ENCODE data around the gene CLIP2. TPM values are rescaled to one million over a fixed set of nuclear protein-coding genes. Genes with fewer than 3 reads are reported as not detected.
"Not testable (repeated sequence)": the region's sequence is repeated elsewhere in the genome, so short reads cannot be mapped to it uniquely, and the experiment has no call there.

The CLIP2 gene
- total RNA-seq, 2 experiments from 2014 or later = 1.3 to 1.5 TPM

GRCh38 chr7:74354009-74354408, 64.8 kb downstream of the CLIP2 start:
- ChIA-PET CTCF (no interaction called here), POLR2A (no interaction called here)

- POLR2A ChIA-PET = no interaction called here
These were observed 65.9 kb downstream of the CLIP2 start for GRCh38 chr7:74355091-74355490.

DNA sequence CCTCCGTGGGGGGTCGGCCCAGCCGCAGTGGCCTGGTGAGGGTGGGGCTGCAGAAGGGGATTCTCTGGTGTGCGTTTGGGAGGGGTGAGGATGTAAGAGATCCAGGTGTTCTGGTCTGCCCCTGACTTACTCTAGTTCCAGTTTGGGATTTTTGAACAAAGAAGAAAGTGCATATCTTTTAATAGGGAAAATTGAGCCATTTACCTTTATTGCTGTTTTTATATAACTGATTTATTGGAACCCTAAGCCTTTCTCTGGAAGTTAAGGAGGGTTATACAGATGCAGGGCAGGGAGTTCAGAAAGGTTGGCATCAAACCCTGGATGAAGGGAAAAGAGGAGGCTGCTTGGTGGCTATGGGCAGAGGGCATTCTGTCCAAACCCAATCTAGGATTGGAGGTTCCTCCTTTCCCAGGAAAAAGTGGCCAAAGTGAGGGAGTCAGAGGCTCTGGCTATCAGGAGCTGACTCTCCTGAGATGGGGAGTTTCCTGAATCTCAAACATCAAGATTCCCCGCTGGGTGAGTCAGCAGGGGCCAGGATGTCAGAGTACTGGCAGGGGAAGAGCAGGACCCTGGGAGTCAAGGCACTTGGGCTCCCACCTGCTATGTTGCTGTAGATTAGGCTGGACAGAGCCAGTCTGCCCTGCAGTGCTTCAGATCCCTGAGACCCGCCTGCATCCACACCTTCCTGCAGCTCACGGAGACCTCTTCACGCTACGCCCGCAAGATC, 67.5 kb downstream of the CLIP2 start:
- ChIA-PET CTCF (no interaction called here), POLR2A (no interaction called here)

More at GRCh38 chr7:74355091-74355490, 65.9 kb downstream of the CLIP2 start:
- CTCF ChIA-PET = interaction anchor here (0.5 kb wide), 1 partner anchor 20 kb away, joined by 3 read pairs; no protein-coding TSS in a partner anchor

DNA sequence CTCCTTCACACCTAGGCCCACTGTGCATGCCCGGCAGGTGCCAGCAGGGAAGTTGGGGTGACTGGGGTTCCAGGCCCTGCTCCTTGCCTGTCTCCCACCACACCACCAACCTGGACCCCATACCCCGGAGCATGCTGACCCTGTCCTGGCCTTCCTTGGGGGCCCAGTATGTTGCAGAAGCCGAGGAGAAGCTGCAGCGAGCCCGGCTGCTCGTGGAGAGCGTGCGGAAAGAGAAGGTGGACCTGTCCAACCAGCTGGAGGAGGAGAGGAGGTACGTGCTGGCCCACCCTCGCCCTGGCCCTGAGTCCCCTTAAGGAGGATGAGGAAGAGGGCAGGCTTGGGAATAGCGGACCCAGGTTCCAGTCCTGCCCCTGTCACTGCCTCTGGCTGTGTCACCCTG, 70.8 kb downstream of the CLIP2 start:
- ChIA-PET CTCF (no interaction called here), POLR2A (no interaction called here)

DNA sequence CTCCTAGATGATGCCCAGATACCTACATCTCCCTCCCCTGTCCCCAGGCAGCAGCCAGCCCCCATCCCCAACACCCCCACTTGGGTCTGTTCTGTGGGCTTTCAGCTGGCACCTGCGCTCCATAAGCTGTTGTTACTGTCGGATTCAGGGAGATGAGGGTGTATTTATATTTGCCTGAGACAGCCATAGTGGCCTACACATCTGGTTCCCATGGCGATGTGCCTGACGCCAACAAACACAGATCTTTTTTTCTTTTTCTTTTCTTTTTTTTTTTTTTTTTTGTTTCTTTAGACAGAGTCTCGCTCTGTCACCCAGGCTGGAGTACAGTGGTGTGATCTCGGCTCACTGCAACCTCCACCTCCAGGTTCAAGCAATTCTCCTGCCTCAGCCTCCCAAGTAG, 73.1 kb downstream of the CLIP2 start:
- ChIA-PET POLR2A (no interaction called here), CTCF (no interaction called here)

DNA sequence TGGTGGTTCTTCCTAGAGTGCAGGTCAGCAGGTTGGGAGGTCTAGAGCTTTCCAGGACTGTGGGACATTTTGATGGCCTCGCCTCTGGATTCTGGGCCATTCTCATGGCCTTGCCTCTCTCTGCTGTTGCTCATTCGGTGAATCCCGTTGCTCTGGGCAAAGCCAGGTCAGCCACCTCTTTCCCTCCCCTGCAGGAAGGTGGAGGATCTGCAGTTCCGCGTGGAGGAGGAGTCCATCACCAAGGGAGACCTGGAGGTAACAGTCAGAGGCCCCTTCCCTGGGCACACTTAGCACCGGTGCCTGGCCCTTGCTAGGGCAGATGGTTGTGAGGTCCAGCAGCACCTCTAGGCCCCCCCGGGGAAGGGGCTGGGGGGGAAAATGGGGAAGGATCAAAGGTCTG, 74.9 kb downstream of the CLIP2 start:
- ChIA-PET CTCF (no interaction called here), POLR2A (no interaction called here)

DNA sequence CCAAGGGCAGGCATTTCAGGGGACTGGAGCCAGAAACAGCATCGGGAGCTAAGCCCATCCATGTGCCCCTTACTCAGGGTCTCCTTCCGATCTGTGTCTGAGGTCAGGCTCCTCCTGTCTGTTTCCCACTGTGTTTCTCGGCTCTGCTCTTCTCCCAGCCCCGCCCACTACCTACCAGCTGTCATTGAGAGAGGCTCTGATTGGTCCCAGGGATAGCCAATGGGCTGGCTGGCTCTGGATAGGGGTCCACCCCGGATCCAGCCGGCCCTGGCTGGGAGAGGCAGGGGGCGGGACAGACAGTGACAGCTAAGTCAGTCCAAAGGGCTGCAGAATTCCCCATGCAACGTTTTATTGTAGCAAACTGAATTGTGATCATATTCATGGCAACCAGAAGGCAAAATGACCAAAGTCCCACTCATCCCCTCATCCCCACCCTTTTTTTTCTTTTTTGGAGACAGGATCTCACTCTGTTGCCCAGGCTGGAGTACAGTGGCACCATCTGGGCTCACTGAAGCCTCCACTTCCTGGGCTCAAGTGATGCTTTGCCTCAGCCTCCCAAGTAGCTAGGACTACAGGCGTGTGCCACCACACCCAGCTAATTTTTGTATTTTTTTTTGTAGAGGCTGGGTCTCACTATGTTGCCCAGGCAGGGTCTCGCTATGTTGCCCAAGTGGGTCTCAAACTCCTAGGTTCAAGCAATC, 76.3 kb downstream of the CLIP2 start:
- CTCF ChIA-PET = no interaction called here

DNA sequence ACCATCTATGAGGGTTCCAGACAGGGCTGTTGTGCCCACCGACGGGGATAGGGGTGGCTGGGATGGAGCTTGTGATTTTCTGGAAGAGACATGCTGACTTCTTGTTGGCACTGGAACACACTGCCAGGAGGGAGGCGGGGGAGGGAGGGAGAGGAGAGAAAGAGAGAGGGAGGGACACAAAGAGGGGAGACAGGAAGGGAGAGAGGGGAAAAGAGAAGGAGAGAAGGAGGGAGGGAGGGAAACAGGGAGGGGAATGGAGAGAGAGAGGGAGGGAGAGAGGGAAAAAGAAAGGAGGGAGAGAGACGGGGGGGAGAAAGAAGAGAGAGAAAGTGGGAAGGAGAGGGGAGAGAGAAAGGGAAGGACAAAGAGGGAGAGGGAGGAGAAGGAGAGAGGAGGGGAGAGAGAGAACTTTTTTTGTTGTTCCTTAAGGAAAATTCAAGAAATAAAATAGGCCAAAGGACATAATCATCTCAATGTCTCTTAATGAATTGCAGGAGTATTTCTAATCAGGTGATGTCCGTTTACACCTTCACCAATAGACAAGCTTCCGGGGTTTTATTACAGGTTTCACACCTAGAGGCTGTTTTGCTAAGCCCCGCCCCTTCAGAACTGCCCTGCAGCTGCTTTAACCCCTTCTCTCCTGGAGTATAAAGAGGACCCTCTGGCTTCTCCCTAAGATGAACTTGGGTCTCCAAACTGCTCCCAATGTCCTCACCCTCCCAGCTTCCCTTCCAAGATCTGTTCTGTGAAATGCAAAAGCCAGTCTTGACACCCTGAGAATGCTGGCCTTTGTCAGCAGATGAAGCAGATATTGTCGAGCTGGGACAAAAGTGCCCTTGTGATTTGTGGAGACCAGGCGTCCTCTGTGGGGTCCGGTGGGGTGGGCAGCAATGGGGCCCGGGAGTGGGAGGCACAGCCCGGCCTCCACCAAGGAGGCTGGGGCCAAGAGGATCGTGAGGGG, 82.5 kb downstream of the CLIP2 start:
- ChIA-PET POLR2A (interaction anchor here (0.5 kb wide), 1 partner anchor 71 kb away, joined by 4 read pairs; no protein-coding TSS in a partner anchor), CTCF (interaction anchor here (0.6 kb wide), 1 partner anchor 55 kb away, joined by 3 read pairs; no protein-coding TSS in a partner anchor)

More for the DNA sequence above, 76.3 kb downstream of the CLIP2 start:
- POLR2A ChIA-PET = no interaction called here

DNA sequence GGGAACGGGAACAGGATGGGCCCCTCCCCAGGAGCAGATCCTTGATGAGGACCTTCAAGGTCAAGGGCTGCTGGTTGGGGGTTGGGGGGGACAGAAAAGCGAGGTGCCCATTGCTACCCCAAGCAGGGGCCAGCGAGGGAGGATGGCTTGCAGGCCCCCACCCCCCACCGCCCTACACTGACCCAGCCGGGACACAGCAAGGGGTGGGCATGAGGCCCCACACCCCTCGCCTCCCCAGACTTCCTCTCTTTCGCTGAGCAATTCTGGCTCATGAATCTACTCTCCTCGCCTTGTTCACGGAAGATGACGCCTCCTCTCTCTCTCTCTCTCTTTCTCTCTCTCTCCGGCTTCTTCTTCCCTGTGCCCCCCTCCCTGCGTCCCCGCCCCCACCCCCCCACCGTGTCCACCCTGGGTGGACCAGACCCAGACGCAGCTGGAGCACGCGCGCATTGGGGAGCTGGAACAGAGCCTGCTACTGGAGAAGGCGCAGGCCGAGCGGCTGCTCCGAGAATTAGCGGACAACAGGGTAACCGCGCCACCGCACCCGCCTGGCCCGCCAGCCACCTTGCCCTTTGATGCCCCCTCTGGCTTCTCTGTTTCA, 83.4 kb downstream of the CLIP2 start:
- ChIA-PET POLR2A (no interaction called here), CTCF (no interaction called here)

GRCh38 chr7:74373536-74373935, 84.3 kb downstream of the CLIP2 start:
- ChIA-PET POLR2A (interaction anchor here (0.5 kb wide), 1 partner anchor 105 kb away, joined by 3 read pairs; no protein-coding TSS in a partner anchor), CTCF (interaction anchor here (0.6 kb wide), 1 partner anchor 305 kb away, joined by 3 read pairs; no protein-coding TSS in a partner anchor)

DNA sequence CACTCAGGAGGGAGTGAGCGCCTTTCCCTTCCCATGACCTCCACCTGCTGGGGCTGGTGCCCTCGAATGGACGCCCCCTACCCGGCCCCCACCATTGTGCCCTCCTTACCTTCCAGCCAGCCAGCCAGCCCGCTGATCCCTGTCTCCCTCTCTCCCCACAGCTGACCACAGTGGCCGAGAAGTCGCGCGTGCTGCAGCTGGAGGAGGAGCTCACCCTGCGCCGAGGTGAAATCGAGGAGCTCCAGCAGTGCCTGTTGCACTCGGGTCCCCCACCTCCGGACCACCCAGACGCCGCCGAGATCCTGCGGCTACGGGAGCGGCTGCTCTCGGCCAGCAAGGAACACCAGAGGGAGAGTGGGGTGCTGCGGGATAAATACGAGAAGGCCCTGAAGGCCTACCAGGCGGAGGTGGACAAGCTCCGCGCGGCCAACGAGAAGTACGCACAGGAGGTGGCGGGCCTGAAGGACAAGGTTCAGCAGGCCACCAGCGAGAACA, 86.6 kb downstream of the CLIP2 start:
- ChIA-PET POLR2A (no interaction called here), CTCF (no interaction called here)

GRCh38 chr7:74376256-74377036, 87.2 kb downstream of the CLIP2 start:
- ChIA-PET POLR2A (interaction anchor here (0.5 kb wide), 1 partner anchor 10 kb away, joined by 19 read pairs; no protein-coding TSS in a partner anchor), CTCF (no interaction called here)

GRCh38 chr7:74379938-74380337, 90.7 kb downstream of the CLIP2 start:
- ChIA-PET POLR2A (interaction anchor here (0.7 kb wide), 1 partner anchor 11 kb away, joined by 3 read pairs; no protein-coding TSS in a partner anchor), CTCF (interaction anchor here (0.6 to 0.8 kb wide), 2 partner anchors 107 to 173 kb away, joined by 3 to 5 read pairs; no protein-coding TSS in a partner anchor)

GRCh38 chr7:74380720-74381119, 91.5 kb downstream of the CLIP2 start:
- ChIA-PET POLR2A (interaction anchor here (0.7 kb wide), 1 partner anchor 12 kb away, joined by 3 read pairs; no protein-coding TSS in a partner anchor), CTCF (interaction anchor here (1.2 kb wide), 1 partner anchor 174 kb away, joined by 3 read pairs; no protein-coding TSS in a partner anchor)

GRCh38 chr7:74384086-74384485, 94.9 kb downstream of the CLIP2 start:
- POLR2A ChIA-PET = not testable (repeated sequence)
- CTCF ChIA-PET = interaction anchor here (1.6 kb wide), 1 partner anchor 17 kb away, joined by 5 read pairs; no protein-coding TSS in a partner anchor

- POLR2A ChIA-PET, CTCF ChIA-PET: not testable (repeated sequence)
These were observed 95.6 kb downstream of the CLIP2 start for GRCh38 chr7:74384854-74385253.

- POLR2A ChIA-PET = interaction anchor here (0.7 kb wide), 1 partner anchor 317 kb away, joined by 4 read pairs; no protein-coding TSS in a partner anchor
- CTCF ChIA-PET = interaction anchor here (2.8 kb wide), 1 partner anchor 13 kb away, joined by 9 read pairs; no protein-coding TSS in a partner anchor
These were observed 98.4 kb downstream of the CLIP2 start for GRCh38 chr7:74387606-74388005.

- CTCF ChIA-PET = interaction anchor here (0.7 to 2.8 kb wide), 3 partner anchors 12 to 183 kb away, joined by 3 to 9 read pairs (median 4); no protein-coding TSS in a partner anchor
- POLR2A ChIA-PET = no interaction called here
These were observed 99.7 kb downstream of the CLIP2 start for GRCh38 chr7:74388880-74389415.

Data from activated CD8-positive, alpha-beta memory T cell treated with anti-CD3 and anti-CD28 coated beads for 36 hours (primary cell).